ENCODE measurements around the gene MLKL. TPM values are rescaled to one million over a fixed set of nuclear protein-coding genes. Genes with fewer than 3 reads are reported as not detected.
"Not testable (repeated sequence)": the region's sequence is repeated elsewhere in the genome, so short reads cannot be mapped to it uniquely, and the experiment has no call there.

Gene MLKL
- total RNA-seq, 1 donor from 2014 or later: 4.3 TPM

- ATAC-seq (no peak), DNase-seq (ENCODE audit: missing footprints) (no peak)
- intact Hi-C loops (cut with DNase I): no loop called here
Measured at GRCh38 chr16:74735162-74735452, 34.4 kb upstream of the MLKL start.

GRCh38 chr16:74734361-74735161, 33.9 kb upstream of the MLKL start:
- DNase-seq (ENCODE audit: missing footprints): no peak

GRCh38 chr16:74732707-74733350, 32.2 kb upstream of the MLKL start:
- ATAC-seq (no peak), DNase-seq (ENCODE audit: missing footprints) (no peak)
- intact Hi-C loops (cut with DNase I): no loop called here

More at GRCh38 chr16:74734361-74735161, 33.9 kb upstream of the MLKL start:
- ATAC-seq: no peak
- intact Hi-C loops (cut with DNase I): no loop called here

GRCh38 chr16:74731853-74732477, 31.3 kb upstream of the MLKL start:
- no peak for DNase-seq (ENCODE audit: missing footprints)
- intact Hi-C loops (cut with DNase I): no loop called here
- no peak for ATAC-seq

- intact Hi-C loops (cut with DNase I): no loop called here
- DNase-seq (ENCODE audit: missing footprints) (no peak), ATAC-seq (no peak)
Measured at GRCh38 chr16:74729783-74730683, 29.4 kb upstream of the MLKL start.

GRCh38 chr16:74727903-74728302, 27.2 kb upstream of the MLKL start:
- intact Hi-C loops (cut with DNase I): no loop called here
- DNase-seq (ENCODE audit: missing footprints) (no peak), ATAC-seq (no peak)

- intact Hi-C loops (cut with DNase I): no loop called here
- ATAC-seq (no peak), DNase-seq (ENCODE audit: missing footprints) (no peak)
Measured at GRCh38 chr16:74726716-74727115, 26.1 kb upstream of the MLKL start.

- intact Hi-C loops (cut with DNase I): no loop called here
- DNase-seq (ENCODE audit: missing footprints) (no peak), ATAC-seq (no peak)
Measured at GRCh38 chr16:74725651-74726455, 25.2 kb upstream of the MLKL start.

- intact Hi-C loops (cut with DNase I): no loop called here
- ATAC-seq: no peak
- DNase-seq (ENCODE audit: missing footprints): no peak
Measured at GRCh38 chr16:74724820-74725549, 24.3 kb upstream of the MLKL start.

- no peak for ATAC-seq
- DNase-seq (ENCODE audit: missing footprints): no peak
- intact Hi-C loops (cut with DNase I): no loop called here
Measured at GRCh38 chr16:74723256-74723655, 22.6 kb upstream of the MLKL start.

- ATAC-seq; intact Hi-C loops (cut with DNase I); DNase-seq (ENCODE audit: missing footprints): not testable (repeated sequence)
Measured at GRCh38 chr16:74722156-74722555, 21.5 kb upstream of the MLKL start.

GRCh38 chr16:74721716-74722115, 21.1 kb upstream of the MLKL start:
- intact Hi-C loops (cut with DNase I): no loop called here
- ATAC-seq: no peak
- DNase-seq (ENCODE audit: missing footprints): no peak

- ATAC-seq (no peak), DNase-seq (ENCODE audit: missing footprints) (no peak)
- intact Hi-C loops (cut with DNase I): no loop called here
Measured at GRCh38 chr16:74720579-74720978, 19.9 kb upstream of the MLKL start.

GRCh38 chr16:74718741-74719610, 18.3 kb upstream of the MLKL start:
- ATAC-seq (no peak), DNase-seq (ENCODE audit: missing footprints) (no peak)
- intact Hi-C loops (cut with DNase I): no loop called here

- intact Hi-C loops (cut with DNase I): no loop called here
- ATAC-seq (no peak), DNase-seq (ENCODE audit: missing footprints) (no peak)
Measured at GRCh38 chr16:74718140-74718539, 17.5 kb upstream of the MLKL start.

- intact Hi-C loops (cut with DNase I): no loop called here
- no peak for ATAC-seq
- no peak for DNase-seq (ENCODE audit: missing footprints)
Measured at GRCh38 chr16:74717367-74717766, 16.7 kb upstream of the MLKL start.

GRCh38 chr16:74716355-74716754, 15.7 kb upstream of the MLKL start:
- intact Hi-C loops (cut with DNase I): no loop called here
- DNase-seq (ENCODE audit: missing footprints): no peak
- ATAC-seq: no peak

Measured in Right ventricle myocardium inferior (tissue), 1 donor.